Body of pancreas (tissue), 4 donors: ENCODE measurements around the gene RECQL5. TPM values are rescaled to one million over a fixed set of nuclear protein-coding genes. Genes with fewer than 3 reads are reported as not detected.
A peak's percentile ranks its signal among the peaks of the same experiment; 100 is the strongest.

Experiments
- ATAC-seq: fragments of 150-250 bp; one replicate; pipeline ENCODE4 v1.9.1; 2016
- DNase-seq, 4 donors: peaks; one replicate each; pipeline ENCODE4 v3.0.0-alpha.2; 2019
- H3K27ac ChIP-seq, 4 donors: fragments of 200-600 bp; sonication (generic); 1 replicate in 3 of 4; 2 replicates in 1 of 4; pipeline versions ENCODE4 v1.5.1 to v1.6.1; 2016 to 2019; ENCODE audit warnings: mild to moderate bottlenecking in 1 of 4, mixed read lengths in 1 of 4, moderate library complexity in 1 of 4
- H3K27me3 ChIP-seq, 2 donors: fragments of 200-600 bp; sonication (generic); one replicate each; pipeline ENCODE4 v1.6.0; 2016; ENCODE audit warnings: mild to moderate bottlenecking in 1 of 2
- H3K36me3 ChIP-seq, 2 donors: fragments of 200-600 bp; sonication (generic); replicated peaks in 1 of 2; 2 replicates each; pipeline ENCODE4 v1.5.1; 2016; ENCODE audit warnings: low read depth in 2 of 2; ENCODE audit not compliant: insufficient read depth in 1 of 2
- H3K4me1 ChIP-seq: fragments of 200-600 bp; sonication (generic); one replicate; pipeline ENCODE4 v1.6.0; 2016
- H3K4me3 ChIP-seq, 2 donors: fragments of 200-600 bp; sonication (generic); 1 replicate in 1 of 2; 2 replicates in 1 of 2; pipeline ENCODE4 v1.5.1; 2016 to 2019
- H3K9me3 ChIP-seq, 3 donors: fragments of 200-600 bp; sonication (generic); 1 replicate in 2 of 3; 2 replicates in 1 of 3; pipeline ENCODE4 v1.5.1; 2016
- CTCF ChIP-seq, 7 experiments: fragments of 450-650 bp in 4 of 7; fragments of 200-600 bp in 3 of 7; sonication (generic) in 3 of 7; IDR thresholded peaks; one replicate each; pipeline ENCODE4 v1.5.1; 2016 to 2019; ENCODE audit warnings: antibody characterized with exemption in 7 of 7
- POLR2A ChIP-seq, 3 donors: fragments of 450-650 bp; IDR thresholded peaks; one replicate each; pipeline ENCODE4 v1.6.1; 2016; ENCODE audit warnings: antibody characterized with exemption in 3 of 3, mild to moderate bottlenecking in 2 of 3
- WGBS, 2 donors: methylation state at CpG; one replicate each; pipeline ENCODE4 v1.1.5; 2017; 5-methylcytosine and 5-hydroxymethylcytosine counted together
- intact Hi-C: fragments of 100-400 bp; cut with DNase I; formaldehyde crosslinking; loops from one replicate; pipeline ENCODE4 v1.15.1; 2023
- total RNA-seq, 2 donors: library from RNA; depleted of rRNA; stranded (reverse); fragments of >200 nt; gene quantifications; one replicate each; pipeline ENCODE4 v1.1.0, GENCODE V29; 2016

RECQL5 gene
- total RNA-seq, 2 donors from 2014 or later: 8.6 to 38.6 TPM

GRCh38 chr17:75637551-75637950 lies 29.4 kb downstream of the RECQL5 start:
- TF ChIP-seq CTCF (IDR thresholded peaks at IDR 0.05) (no peak), POLR2A (IDR thresholded peaks at IDR 0.05) (no peak)
- intact Hi-C loops: no loop called here
- Histone ChIP-seq H3K9me3 (no peaks in the 10 kb centered on the region), H3K4me1 (peaks cover 43% of the 10 kb centered on the region), H3K36me3 (no peaks in the 10 kb centered on the region), H3K27me3 (no peaks in the 10 kb centered on the region), H3K27ac (no peak overlapping the region), H3K4me3 (no peak overlapping the region)
- 89 to 96% methylated on average over 6 to 7 of the region's 7 CpGs for WGBS, 2 donors
- DNase-seq: no peak
- no peak for ATAC-seq

GRCh38 chr17:75637143-75637538 lies 29.8 kb downstream of the RECQL5 start:
- intact Hi-C loops: no loop called here
- ATAC-seq: no peak
- peaks cover 42% of the 10 kb centered on the region for H3K4me1 ChIP-seq
- 74 to 96% methylated on average over 8 to 13 of the region's 13 CpGs for WGBS, 2 donors
- TF ChIP-seq CTCF (IDR thresholded peaks at IDR 0.05) (no peak), POLR2A (IDR thresholded peaks at IDR 0.05) (no peak)
- no peaks in the 10 kb centered on the region for H3K9me3 ChIP-seq
- H3K4me3 ChIP-seq: no peak overlapping the region
- H3K27ac ChIP-seq: no peak overlapping the region
- no peaks in the 10 kb centered on the region for H3K36me3 ChIP-seq
- H3K27me3 ChIP-seq: no peaks in the 10 kb centered on the region
- DNase-seq: no peak

DNA sequence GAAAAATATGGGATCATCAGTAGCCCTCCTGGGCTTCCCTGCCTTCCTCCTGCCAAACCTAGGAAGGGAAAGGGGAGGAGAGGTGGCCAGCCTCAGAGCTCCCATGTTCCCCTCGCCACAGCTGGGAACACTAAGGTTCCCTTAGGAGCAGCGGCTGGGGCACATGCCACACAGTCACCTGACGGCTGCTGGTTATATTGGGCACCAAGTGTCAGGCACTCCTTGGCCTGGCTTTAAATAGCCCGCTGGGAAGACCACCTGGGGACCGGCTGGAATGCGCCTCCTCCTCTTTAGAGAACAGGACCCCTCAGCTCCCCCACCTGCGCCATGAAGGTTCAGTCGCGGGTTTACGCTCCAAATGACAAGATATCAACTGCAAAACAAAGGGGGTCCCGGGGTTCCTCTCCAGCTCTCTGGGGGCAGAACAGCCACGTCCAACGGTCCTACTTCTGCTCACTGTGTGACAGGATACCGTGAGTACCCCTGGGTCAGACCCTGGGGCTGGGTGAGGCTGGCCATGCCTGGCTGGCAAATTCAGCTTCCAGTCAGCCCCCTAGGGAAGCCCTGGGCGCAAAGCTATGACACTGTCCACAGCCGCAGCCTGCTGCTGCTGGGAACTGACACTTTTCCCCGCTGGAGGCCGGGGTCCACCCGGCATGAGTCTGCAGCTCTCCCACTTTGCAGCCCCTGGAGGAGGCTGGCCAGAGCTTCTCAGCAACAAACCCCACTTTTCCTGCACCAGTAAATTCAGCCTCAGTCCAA lies 30.4 kb downstream of the RECQL5 start:
- DNase-seq (no peak), ATAC-seq (no peak)
- no peak overlapping the region for H3K27ac ChIP-seq
- no peaks in the 10 kb centered on the region for H3K36me3 ChIP-seq
- intact Hi-C loops: no loop called here
- H3K4me3 ChIP-seq: no peak overlapping the region
- 94 to 97% methylated on average over 9 to 17 of the region's 19 CpGs for WGBS, 2 donors
- no peaks in the 10 kb centered on the region for H3K27me3 ChIP-seq
- H3K4me1 ChIP-seq: peaks cover 36% of the 10 kb centered on the region
- TF ChIP-seq POLR2A (IDR thresholded peaks at IDR 0.05) (no peak), CTCF (IDR thresholded peaks at IDR 0.05) (no peak)
- H3K9me3 ChIP-seq: no peaks in the 10 kb centered on the region

DNA sequence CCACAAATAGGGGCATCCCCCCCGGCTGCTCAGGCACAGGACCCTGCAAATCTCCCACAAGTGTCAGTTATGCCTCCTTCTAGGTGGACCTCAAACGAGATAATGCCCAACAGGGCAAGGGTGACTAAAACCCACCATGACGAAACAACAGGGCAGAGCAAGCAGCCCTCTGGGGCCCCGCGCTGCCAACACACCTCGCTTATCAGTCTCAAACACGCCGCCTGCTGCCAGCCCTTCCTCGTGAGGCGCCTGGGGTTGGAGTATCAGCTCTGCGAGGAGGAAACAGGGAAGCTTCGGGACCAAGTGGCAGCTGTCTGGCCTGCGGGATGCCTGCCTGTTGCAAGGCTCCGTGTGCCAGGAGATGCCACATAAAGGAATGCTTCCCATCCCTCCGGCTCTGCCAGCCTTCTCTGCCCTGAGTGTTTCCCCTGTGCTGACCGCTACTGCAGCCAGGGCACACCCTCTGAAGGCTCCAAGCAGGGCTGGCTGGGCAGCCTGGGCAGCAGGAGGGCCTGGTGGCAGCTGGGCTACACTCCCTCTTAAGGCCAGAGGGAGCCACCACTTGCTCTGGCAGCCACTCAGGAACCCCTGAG lies 31.2 kb downstream of the RECQL5 start:
- Histone ChIP-seq H3K27ac (no peak overlapping the region), H3K4me1 (peaks cover 31% of the 10 kb centered on the region), H3K36me3 (no peaks in the 10 kb centered on the region), H3K4me3 (no peak overlapping the region), H3K9me3 (no peaks in the 10 kb centered on the region), H3K27me3 (no peaks in the 10 kb centered on the region)
- peak in 3 of 4 donors; percentile 31 to 51 (median 48) for DNase-seq
- no peak for ATAC-seq
- WGBS, 2 donors: 40 to 59% methylated on average over 4 to 16 of the region's 16 CpGs
- TF ChIP-seq POLR2A (IDR thresholded peaks at IDR 0.05): no peak
- no peak for TF ChIP-seq CTCF (IDR thresholded peaks at IDR 0.05)
- intact Hi-C loops: no loop called here
